ENCODE data around the gene MARS2.
A peak's percentile ranks its signal among the peaks of the same experiment; 100 is the strongest.

Gene MARS2

DNA sequence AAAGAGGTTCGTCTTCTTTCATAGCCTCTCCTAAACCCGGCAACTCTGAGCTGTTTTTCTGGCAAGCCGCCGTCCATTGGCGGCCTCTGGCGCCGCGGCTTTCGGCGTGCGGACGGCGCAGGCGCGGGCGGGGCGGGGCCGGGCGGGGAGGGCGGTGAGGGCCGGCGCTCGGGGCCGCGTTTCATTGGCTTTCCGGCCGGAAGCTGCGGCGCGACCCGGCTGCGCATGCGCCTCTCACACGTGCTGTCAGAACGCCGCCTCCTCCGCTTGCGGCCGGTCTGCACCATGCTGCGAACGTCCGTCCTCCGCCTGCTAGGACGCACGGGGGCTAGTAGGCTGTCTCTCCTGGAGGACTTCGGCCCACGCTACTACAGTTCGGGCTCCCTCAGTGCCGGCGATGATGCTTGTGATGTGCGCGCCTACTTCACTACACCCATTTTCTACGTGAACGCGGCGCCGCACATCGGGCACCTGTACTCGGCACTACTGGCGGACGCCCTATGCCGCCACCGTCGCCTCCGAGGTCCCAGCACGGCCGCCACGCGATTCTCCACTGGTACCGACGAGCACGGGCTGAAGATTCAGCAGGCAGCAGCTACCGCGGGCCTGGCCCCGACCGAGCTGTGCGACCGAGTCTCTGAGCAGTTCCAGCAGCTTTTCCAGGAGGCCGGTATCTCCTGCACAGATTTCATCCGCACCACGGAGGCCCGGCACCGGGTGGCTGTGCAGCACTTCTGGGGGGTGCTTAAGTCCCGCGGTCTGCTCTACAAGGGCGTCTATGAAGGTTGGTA, at the start of gene MARS2:
Gene MARS2 (plus strand): TSS at position 249 of the 791 bp plus-strand sequence. CDS start 37 bp downstream, at position 286.
- TF ChIP-seq, protein P1, sequence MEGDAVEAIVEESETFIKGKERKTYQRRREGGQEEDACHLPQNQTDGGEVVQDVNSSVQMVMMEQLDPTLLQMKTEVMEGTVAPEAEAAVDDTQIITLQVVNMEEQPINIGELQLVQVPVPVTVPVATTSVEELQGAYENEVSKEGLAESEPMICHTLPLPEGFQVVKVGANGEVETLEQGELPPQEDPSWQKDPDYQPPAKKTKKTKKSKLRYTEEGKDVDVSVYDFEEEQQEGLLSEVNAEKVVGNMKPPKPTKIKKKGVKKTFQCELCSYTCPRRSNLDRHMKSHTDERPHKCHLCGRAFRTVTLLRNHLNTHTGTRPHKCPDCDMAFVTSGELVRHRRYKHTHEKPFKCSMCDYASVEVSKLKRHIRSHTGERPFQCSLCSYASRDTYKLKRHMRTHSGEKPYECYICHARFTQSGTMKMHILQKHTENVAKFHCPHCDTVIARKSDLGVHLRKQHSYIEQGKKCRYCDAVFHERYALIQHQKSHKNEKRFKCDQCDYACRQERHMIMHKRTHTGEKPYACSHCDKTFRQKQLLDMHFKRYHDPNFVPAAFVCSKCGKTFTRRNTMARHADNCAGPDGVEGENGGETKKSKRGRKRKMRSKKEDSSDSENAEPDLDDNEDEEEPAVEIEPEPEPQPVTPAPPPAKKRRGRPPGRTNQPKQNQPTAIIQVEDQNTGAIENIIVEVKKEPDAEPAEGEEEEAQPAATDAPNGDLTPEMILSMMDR (IDR thresholded peaks at IDR 0.05; ENCODE audit: insufficient read depth, missing control alignments) = no peak
- FAIRE-seq = no peak
- DNase-seq (ENCODE audit: insufficient read length, low spot score) = peak; percentile 64

DNA sequence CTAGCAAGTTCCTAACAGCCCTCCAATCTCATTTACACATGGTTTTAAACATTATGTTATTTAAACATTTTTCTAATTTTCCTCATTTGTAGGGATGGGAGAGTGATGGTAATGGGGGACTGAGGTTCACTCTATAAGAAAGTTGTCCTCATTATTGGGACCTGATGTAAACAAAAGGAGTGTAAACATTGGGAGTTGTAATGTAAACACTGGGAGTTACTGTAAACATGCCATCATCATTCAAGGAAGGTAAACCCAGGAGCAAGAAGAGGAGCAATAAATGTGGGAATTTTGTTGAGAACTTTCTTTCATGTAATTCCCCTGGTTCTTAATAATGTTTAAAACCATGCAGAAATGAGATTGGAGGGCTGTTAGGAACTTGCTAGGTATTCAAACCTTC, 47.6 kb upstream of the MARS2 start:
- FAIRE-seq (no peak), DNase-seq (ENCODE audit: insufficient read length, low spot score) (no peak)
- TF ChIP-seq, protein P1 (IDR thresholded peaks at IDR 0.05; ENCODE audit: insufficient read depth, missing control alignments) = no peak

DNA sequence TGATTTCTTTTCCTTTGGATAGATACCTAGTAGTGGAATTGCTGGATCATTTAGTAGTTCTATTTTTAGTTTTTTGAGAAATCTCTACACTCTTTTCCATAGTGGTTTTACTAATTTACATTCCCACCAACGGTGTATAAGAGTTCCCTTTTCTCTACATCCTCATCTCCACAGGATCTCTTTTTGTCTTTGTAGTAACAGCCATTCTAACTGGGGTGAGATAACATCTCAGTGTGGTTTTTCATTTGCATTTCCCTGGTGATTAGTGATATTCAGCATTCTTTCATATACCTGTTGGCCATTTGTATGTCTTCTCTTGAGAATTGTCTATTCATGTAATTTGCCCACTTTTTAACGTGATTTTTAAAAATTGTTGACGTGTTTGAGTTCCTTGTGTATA, 43.5 kb upstream of the MARS2 start:
- TF ChIP-seq, protein P1 (IDR thresholded peaks at IDR 0.05; ENCODE audit: insufficient read depth, missing control alignments) = no peak
- DNase-seq (ENCODE audit: insufficient read length, low spot score) (no peak), FAIRE-seq (no peak)

DNA sequence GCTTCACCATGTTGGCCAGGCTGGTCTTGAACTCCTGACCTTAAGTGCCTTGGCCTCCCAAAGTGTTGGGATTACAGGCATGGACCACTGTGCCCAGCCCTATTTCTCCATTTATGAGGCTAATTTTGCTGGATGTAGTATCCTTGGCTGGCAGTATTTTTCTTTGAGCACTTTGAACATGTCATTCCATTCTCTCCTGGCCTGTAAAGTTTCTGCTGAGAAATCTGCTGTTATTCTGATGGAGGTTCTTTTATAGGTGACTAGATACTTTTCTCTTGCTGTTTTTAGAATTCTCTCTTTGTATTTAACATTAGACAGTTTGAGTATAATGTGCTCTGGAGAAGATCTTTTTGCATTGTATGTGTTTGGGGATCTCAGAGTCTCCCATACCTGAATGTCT, 38.9 kb upstream of the MARS2 start:
- TF ChIP-seq, protein P1 (IDR thresholded peaks at IDR 0.05; ENCODE audit: insufficient read depth, missing control alignments) = no peak
- DNase-seq (ENCODE audit: insufficient read length, low spot score) (no peak), FAIRE-seq (no peak)

DNA sequence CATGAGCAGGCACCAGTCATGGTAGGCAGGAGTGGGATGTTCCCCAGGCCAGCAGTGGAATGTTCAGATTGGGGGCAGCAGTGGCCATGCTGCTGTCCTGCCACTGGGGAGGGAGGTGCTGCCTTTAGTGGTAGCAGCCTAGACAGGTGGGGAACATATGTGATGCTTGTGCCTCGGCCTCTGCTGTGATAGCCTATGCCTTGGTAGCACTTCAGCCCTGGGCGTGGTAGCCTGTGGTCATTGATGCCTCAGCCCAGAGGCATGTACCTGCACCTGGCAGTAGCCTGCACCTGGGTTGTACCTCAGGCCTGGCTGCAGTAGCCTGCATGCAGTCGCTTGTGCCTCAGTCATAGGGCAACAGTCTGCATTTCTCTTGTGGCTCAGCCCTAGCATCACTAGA, 36.9 kb upstream of the MARS2 start:
- TF ChIP-seq, protein P1 (IDR thresholded peaks at IDR 0.05; ENCODE audit: insufficient read depth, missing control alignments) = no peak
- FAIRE-seq (no peak), DNase-seq (ENCODE audit: insufficient read length, low spot score) (no peak)

DNA sequence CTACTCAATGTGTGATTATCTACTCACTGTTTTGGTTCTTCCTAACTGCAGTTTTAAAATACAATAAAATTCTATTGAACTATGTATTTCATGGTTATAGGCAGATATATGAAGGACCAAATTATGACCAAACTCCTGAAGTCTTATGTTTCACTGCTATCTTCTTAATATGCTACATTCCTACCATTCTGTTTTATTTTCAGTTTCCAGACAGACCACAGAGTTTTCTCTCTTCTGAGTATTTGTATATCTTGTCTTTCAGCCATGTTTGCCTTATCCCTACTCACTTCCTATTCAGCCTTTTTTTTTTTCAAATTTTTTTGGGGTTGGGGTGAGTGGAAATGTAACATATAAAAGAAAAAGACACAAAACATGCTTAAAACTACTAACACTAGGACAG, 36.1 kb upstream of the MARS2 start:
- FAIRE-seq = no peak
- no peak for DNase-seq (ENCODE audit: insufficient read length, low spot score)
- TF ChIP-seq, protein P1 (IDR thresholded peaks at IDR 0.05; ENCODE audit: insufficient read depth, missing control alignments) = no peak

DNA sequence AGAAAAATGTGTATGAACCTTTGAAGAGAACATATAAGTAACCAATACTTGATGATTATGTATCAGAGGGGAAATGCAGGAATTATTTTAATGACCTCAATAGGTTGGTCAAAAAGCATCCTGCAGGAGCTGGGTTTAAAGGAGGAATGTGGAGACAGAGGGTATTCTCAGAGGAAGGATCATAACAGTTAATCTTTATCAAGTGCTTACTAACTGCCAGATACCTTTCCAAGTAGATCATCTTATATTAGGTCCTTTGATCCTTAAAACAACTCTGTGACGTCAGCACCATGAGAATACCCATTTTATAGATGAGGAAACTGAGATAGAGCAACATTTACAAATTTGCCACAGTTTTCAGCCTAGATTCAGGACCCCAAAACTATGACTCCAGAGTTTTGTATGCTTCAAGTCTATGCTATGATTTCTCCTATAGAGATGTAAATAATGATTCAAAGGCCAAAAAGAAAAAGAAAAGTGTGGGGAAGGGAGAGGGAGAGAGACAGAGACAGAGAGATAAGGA, 32.7 kb upstream of the MARS2 start:
- FAIRE-seq (no peak), DNase-seq (ENCODE audit: insufficient read length, low spot score) (no peak)
- TF ChIP-seq, protein P1 (IDR thresholded peaks at IDR 0.05; ENCODE audit: insufficient read depth, missing control alignments) = no peak

All from D721Med (cell line).